Measurements from ENCODE around the gene DOCK7. TPM values are rescaled to one million over a fixed set of nuclear protein-coding genes. Genes with fewer than 3 reads are reported as not detected.

The DOCK7 gene
- polyA plus RNA-seq, 3 donors, result 2.9 to 3.7 (median 3.5) TPM

- Histone ChIP-seq H3K4me2 (replicated peaks; ENCODE audit: extremely low read depth, low read length, poor library complexity, severe bottlenecking) (no peak overlapping the region), H3K4me1 (ENCODE audit: control insufficient read depth in 1 of 2, insufficient read depth in 2 of 2, low read length in 2 of 2) (no peaks in the 10 kb centered on the region), H3K9me3 (replicated peaks in 1 of 2; ENCODE audit: control insufficient read depth in 1 of 2, insufficient read depth in 1 of 2, low read length in 2 of 2) (no peaks in the 10 kb centered on the region), H3K9ac (ENCODE audit: insufficient read depth, low read length, poor library complexity, severe bottlenecking) (no peak overlapping the region), H3K36me3 (replicated peaks in 1 of 2; ENCODE audit: control insufficient read depth in 1 of 2, insufficient read depth in 2 of 2, low read length in 2 of 2) (peaks cover 0 to 11% of the 10 kb centered on the region in 2 donors), H3K27ac (ENCODE audit: low read depth in 1 of 2, low read length in 2 of 2) (no peak overlapping the region), H3K27me3 (ENCODE audit: control insufficient read depth in 2 of 2, insufficient read depth in 2 of 2, low read length in 2 of 2) (no peaks in the 10 kb centered on the region), H3K79me2 (ENCODE audit: insufficient read depth, low read length) (no peaks in the 10 kb centered on the region), H2AFZ (ENCODE audit: insufficient read depth, low read depth, low read length, poor library complexity, severe bottlenecking) (no peak overlapping the region), H4K20me1 (ENCODE audit: insufficient read depth, low read length) (no peaks in the 10 kb centered on the region), H3K4me3 (replicated peaks in 1 of 3; ENCODE audit: low read depth in 2 of 3, low read length in 3 of 3) (no peak overlapping the region)
- no peak overlapping the region for H3K4me3 Mint-ChIP-seq
- WGBS (ENCODE audit: insufficient coverage), result 100% methylated on average over 1 of the region's 1 CpG
- H3K27ac Mint-ChIP-seq, result no peak overlapping the region
- peaks cover 2% of the 10 kb centered on the region for H3K4me1 Mint-ChIP-seq
- H3K27me3 Mint-ChIP-seq (ENCODE audit: low read depth in 3 of 3), result no peaks in the 10 kb centered on the region
- intact Hi-C loops (cut with micrococcal nuclease), result no loop called here
- no peak for TF ChIP-seq CTCF (IDR thresholded peaks at IDR 0.05)
- peak; percentile 13 to 38 (median 16) for DNase-seq
- H3K9me3 Mint-ChIP-seq, result no peaks in the 10 kb centered on the region
- H3K36me3 Mint-ChIP-seq, result peaks cover 7 to 12% of the 10 kb centered on the region in 2 donors
Observed at GRCh38 chr1:62621907-62622306, 66.3 kb downstream of the DOCK7 start.

- WGBS (ENCODE audit: insufficient coverage), result no CpG with 5 or more reads among the region's 1 CpG
- Histone ChIP-seq H3K27me3 (ENCODE audit: control insufficient read depth in 2 of 2, insufficient read depth in 2 of 2, low read length in 2 of 2) (no peaks in the 10 kb centered on the region), H3K9ac (ENCODE audit: insufficient read depth, low read length, poor library complexity, severe bottlenecking) (no peak overlapping the region), H3K4me1 (ENCODE audit: control insufficient read depth in 1 of 2, insufficient read depth in 2 of 2, low read length in 2 of 2) (no peaks in the 10 kb centered on the region), H3K4me2 (replicated peaks; ENCODE audit: extremely low read depth, low read length, poor library complexity, severe bottlenecking) (no peak overlapping the region), H3K27ac (ENCODE audit: low read depth in 1 of 2, low read length in 2 of 2) (no peak overlapping the region), H3K9me3 (replicated peaks in 1 of 2; ENCODE audit: control insufficient read depth in 1 of 2, insufficient read depth in 1 of 2, low read length in 2 of 2) (no peaks in the 10 kb centered on the region), H2AFZ (ENCODE audit: insufficient read depth, low read depth, low read length, poor library complexity, severe bottlenecking) (no peak overlapping the region), H3K4me3 (replicated peaks in 1 of 3; ENCODE audit: low read depth in 2 of 3, low read length in 3 of 3) (no peak overlapping the region), H3K79me2 (ENCODE audit: insufficient read depth, low read length) (no peaks in the 10 kb centered on the region), H3K36me3 (replicated peaks in 1 of 2; ENCODE audit: control insufficient read depth in 1 of 2, insufficient read depth in 2 of 2, low read length in 2 of 2) (no peaks in the 10 kb centered on the region), H4K20me1 (ENCODE audit: insufficient read depth, low read length) (no peaks in the 10 kb centered on the region)
- intact Hi-C loops (cut with micrococcal nuclease), result no loop called here
- peaks cover 3% of the 10 kb centered on the region for H3K4me1 Mint-ChIP-seq
- H3K4me3 Mint-ChIP-seq, result no peak overlapping the region
- peaks cover 3 to 9% of the 10 kb centered on the region in 2 donors for H3K36me3 Mint-ChIP-seq
- peaks cover 0 to 2% (median 0%) of the 10 kb centered on the region in 7 donors for H3K9me3 Mint-ChIP-seq
- DNase-seq, result no peak
- no peak for TF ChIP-seq CTCF (IDR thresholded peaks at IDR 0.05)
- H3K27me3 Mint-ChIP-seq (ENCODE audit: low read depth in 3 of 3), result no peaks in the 10 kb centered on the region
- no peak overlapping the region for H3K27ac Mint-ChIP-seq
Observed at GRCh38 chr1:62613890-62614289, 74.3 kb downstream of the DOCK7 start.

Measured in CD14-positive monocyte (primary cell).